SK-N-MC (cell line): ENCODE measurements around the gene TMEM238L.

Experiments used
- EZH2 ChIP-seq: fragments of 200-600 bp; sonication (generic); IDR thresholded peaks from one replicate; pipeline ENCODE4 v1.6.1; 2017; ENCODE audit warnings: antibody characterized with exemption
- POLR2AphosphoS5 ChIP-seq: IDR thresholded peaks from 2 replicates; pipeline ENCODE4 v1.6.1; 2012; ENCODE audit warnings: mild to moderate bottlenecking, low read depth, low read length, borderline replicate concordance

DNA sequence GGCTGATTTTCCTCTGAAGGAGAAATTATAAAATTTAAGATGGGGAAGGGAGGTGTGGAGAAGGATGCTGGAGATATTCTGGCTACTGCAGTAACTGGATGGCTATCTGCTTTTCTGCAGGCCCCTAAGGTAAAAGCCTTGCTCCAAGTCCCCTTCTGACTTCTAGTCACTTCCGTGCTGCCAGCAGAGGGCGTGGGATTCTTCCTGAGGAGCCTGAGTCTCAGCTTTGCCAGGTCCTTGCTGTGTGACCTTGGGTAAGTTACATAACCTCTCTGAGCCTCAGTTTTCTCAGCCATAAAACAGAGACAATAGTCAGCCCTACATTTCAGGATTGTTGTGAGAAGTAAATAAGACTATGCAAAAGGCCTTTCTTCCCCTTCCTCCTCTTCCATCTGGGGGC lies 49.8 kb downstream of the TMEM238L start:
- TF ChIP-seq EZH2 (no peak), POLR2AphosphoS5 (no peak)
